ENCODE results near the gene NDUFA6.

The NDUFA6 gene

GRCh38 chr22:42072606-42073330 is 17.8 kb downstream of the NDUFA6 start:
- TF ChIP-seq GATA2 (IDR thresholded peaks at IDR 0.05; ENCODE audit: low read depth, low read length): no peak
- no peak for TF ChIP-seq GATA3 (IDR thresholded peaks at IDR 0.05; ENCODE audit: low read depth, low read length)

DNA sequence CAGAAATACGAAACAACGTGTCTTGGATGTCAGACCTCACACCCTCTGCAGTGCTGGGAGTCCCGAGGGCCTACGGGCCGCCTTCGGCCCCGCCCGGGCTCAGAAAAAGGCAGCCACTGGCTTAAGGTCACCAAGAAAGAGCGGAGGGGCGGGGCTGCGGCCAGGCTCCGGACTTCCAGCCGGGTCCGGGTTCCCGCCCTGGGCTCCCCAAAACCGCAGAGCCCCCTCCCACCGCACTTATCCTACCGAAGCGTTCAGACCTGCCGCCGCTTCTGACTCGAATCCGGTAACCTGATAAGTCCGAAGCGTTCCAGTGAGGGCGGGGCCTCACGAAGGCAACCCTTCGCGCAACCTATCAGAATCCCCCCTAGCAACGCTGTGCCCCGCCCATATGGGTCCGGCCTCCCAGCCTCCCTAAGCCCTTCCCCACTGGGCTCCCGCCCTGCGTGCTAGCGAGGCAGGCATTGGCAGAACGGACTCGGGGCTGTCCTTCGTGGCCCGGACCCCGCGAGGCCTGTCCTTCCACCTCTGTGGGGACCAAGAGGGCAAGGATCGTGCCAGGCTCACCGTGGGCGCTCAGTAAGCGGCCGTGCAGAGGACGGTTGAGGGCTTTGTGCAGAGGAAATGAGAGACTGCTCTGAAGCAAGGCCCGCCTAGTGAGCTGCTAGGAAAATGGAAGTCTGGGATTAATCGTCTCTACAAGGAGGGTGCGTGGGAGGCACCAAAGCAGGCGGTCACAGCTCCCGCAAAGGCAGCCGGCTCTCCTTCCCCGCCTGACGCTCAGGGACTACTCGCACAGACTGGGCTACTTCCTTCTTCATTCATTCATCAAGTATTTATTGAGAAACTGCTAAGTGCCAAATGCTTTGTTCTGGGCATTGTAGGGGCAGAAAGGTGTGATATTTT is 19.8 kb downstream of the NDUFA6 start, which contains the start of gene NAGA:
Gene NAGA (minus strand): TSS at position 296 of the 906 bp plus-strand sequence. CDS start 515 bp downstream, outside the sequence.
- no peak for TF ChIP-seq GATA3 (IDR thresholded peaks at IDR 0.05; ENCODE audit: low read depth, low read length)
- TF ChIP-seq GATA2 (IDR thresholded peaks at IDR 0.05; ENCODE audit: low read depth, low read length): no peak

DNA sequence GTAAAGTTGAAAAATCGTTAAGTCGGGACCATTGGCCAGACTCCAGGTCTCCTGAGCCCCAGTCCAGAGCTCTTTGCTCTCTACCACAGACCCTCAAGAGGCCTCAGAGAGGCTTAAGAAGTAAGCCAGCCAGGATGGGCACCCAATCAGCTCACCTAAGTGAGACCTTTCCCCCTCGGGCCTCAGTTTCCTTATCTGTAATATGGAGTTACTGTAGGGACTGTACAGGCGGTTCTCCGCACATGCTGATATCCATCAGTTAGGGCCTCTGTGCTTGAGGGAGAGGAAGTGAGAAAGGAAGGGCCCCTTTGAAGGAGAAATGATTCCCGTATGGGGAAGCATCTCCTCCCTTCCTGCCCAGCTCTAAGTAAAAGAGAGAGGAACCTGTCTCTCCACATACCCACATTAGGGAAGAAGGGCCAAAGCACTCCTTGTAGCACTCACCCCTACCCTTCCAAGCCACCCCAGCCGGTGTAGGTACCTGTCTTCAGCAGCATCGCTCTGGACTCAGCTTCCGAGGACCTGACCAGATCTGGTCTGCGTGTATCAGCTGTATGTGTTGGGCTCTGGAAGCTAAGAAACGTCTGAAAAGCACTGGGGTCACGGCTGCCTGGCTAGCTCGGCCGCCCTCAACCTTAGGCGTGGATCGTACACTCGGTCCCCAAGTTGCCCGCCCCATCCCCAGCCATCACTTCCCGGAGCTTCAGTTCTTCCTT is 20.6 kb downstream of the NDUFA6 start:
- TF ChIP-seq GATA3 (IDR thresholded peaks at IDR 0.05; ENCODE audit: low read depth, low read length) (no peak), GATA2 (IDR thresholded peaks at IDR 0.05; ENCODE audit: low read depth, low read length) (no peak)

GRCh38 chr22:42068291-42068690 is 22.3 kb downstream of the NDUFA6 start:
- TF ChIP-seq GATA2 (IDR thresholded peaks at IDR 0.05; ENCODE audit: low read depth, low read length) (no peak), GATA3 (IDR thresholded peaks at IDR 0.05; ENCODE audit: low read depth, low read length) (no peak)

- TF ChIP-seq GATA3 (IDR thresholded peaks at IDR 0.05; ENCODE audit: low read depth, low read length) (no peak), GATA2 (IDR thresholded peaks at IDR 0.05; ENCODE audit: low read depth, low read length) (no peak)
Observed at GRCh38 chr22:42067671-42068251, 22.8 kb downstream of the NDUFA6 start.

DNA sequence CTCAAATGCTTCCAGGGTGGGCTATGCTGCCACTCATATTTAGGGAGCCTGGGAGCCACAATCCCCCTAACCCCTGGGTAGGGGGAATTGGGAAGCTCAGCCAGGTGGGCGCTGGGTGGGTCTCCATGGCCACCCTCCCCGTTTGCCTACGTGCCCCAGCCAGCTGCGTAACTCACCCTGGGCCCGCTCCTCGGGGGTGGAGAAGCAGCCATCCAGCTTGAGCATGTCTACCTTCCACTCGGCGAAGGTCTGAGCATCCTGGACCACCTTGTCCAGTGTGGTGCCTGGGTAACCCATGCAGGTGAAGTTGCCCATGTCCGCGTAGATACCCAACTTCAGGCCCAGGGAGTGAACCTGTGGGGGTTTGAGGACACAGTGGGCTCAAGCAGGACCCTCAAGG is 23.6 kb downstream of the NDUFA6 start:
- TF ChIP-seq GATA2 (IDR thresholded peaks at IDR 0.05; ENCODE audit: low read depth, low read length) (no peak), GATA3 (IDR thresholded peaks at IDR 0.05; ENCODE audit: low read depth, low read length) (no peak)

DNA sequence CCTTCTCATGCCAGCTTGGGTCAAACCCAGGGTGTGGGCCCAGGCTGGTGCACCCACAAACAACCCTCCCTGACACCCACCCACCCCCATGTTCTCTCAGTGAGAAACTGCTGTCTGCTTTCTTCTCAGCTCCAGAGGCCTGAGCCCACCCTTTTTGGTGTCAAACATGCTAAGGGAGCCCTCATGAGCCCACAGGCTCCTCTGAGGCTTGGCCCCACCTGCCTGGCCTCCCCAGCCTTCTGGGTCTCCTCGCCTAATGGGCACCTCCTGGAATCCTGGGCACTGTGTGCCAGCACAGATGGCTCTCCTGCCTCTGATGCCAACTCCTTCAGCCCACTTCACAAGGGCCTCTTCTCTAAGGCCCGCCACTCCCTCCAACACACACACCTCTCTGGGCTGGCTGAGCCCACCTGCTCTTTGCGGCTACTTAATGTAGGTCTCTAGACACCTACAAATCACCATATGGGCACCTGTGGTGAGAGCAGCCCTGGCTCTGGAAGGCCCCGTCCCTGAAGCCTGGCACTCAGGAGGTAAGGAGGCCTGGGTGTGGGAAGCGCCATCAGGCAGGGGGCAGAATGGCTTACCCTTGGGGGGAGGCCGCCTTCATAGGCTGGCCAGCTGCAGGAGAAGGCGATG is 24.3 kb downstream of the NDUFA6 start:
- TF ChIP-seq GATA3 (IDR thresholded peaks at IDR 0.05; ENCODE audit: low read depth, low read length): no peak
- no peak for TF ChIP-seq GATA2 (IDR thresholded peaks at IDR 0.05; ENCODE audit: low read depth, low read length)

- TF ChIP-seq GATA2 (IDR thresholded peaks at IDR 0.05; ENCODE audit: low read depth, low read length) (no peak), GATA3 (IDR thresholded peaks at IDR 0.05; ENCODE audit: low read depth, low read length) (no peak)
Observed at GRCh38 chr22:42065438-42066125, 25.0 kb downstream of the NDUFA6 start.

- TF ChIP-seq GATA3 (IDR thresholded peaks at IDR 0.05; ENCODE audit: low read depth, low read length) (no peak), GATA2 (IDR thresholded peaks at IDR 0.05; ENCODE audit: low read depth, low read length) (no peak)
Observed at GRCh38 chr22:42064629-42065028, 25.9 kb downstream of the NDUFA6 start.

- TF ChIP-seq GATA3 (IDR thresholded peaks at IDR 0.05; ENCODE audit: low read depth, low read length) (no peak), GATA2 (IDR thresholded peaks at IDR 0.05; ENCODE audit: low read depth, low read length) (no peak)
Observed at GRCh38 chr22:42062506-42063170, 27.9 kb downstream of the NDUFA6 start.

DNA sequence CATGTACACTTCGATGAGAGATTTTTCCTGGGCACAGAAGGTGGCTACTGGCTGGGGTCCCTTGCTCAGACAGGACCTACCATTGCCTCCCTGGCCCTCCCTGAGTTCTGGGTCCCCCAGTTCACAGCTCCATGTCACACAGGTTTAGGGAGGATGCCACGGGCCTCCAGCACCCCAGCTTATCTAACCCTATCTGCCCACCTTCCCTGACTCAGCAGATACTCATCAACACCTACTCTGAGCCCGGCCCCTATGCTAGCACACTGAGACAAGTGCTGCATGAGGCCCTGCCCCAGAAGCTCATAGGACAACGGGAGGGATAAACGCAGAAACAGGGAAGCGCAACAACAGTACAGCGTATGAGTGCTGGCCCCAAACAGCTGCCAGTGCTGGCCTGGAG is 29.5 kb downstream of the NDUFA6 start:
- TF ChIP-seq GATA3 (IDR thresholded peaks at IDR 0.05; ENCODE audit: low read depth, low read length): no peak
- no peak for TF ChIP-seq GATA2 (IDR thresholded peaks at IDR 0.05; ENCODE audit: low read depth, low read length)

DNA sequence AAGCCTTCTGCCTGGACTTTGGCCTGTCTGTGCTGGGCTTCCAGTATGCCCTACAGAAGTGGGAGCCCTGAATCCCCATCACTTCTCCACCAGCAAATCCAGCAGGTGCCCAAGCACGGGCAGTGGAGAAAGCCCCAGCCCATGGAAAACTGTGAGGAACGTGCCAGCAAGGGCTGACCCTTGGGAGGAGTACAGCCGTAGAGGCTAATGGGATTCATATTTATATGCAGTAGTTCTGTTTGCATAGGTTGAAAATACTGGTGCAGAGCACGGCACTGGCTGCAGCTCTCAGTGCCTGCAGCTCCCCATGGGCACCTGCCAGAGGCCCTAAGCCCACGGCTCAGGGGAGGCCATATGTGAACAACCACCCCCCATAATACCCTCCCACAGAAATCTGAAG is 30.1 kb downstream of the NDUFA6 start:
- TF ChIP-seq GATA3 (IDR thresholded peaks at IDR 0.05; ENCODE audit: low read depth, low read length): no peak
- no peak for TF ChIP-seq GATA2 (IDR thresholded peaks at IDR 0.05; ENCODE audit: low read depth, low read length)
